Keratinocyte (primary cell): Measurements from ENCODE around the gene LLGL1. TPM values are rescaled to one million over a fixed set of nuclear protein-coding genes. Genes with fewer than 3 reads are reported as not detected.
A peak's percentile ranks its signal among the peaks of the same experiment; 100 is the strongest.

Experiments
- DNase-seq: peaks from one replicate; pipeline ENCODE4 v3.0.0-alpha.2; 2011; ENCODE audit warnings: low read depth, missing footprints, low spot score
- FAIRE-seq: peaks from 2 replicates; lab custom pipeline; 2011; peaks lifted over from hg19 to GRCh38; lab: Jason Lieb, UNC
- H2AFZ ChIP-seq: 2 replicates; pipeline ENCODE4 v1.6.0; 2012; ENCODE audit warnings: low read length, control low read depth, inconsistent platforms; ENCODE audit not compliant: control insufficient read depth
- H3K27ac ChIP-seq: 2 replicates; pipeline ENCODE4 v1.5.1; 2011; ENCODE audit warnings: low read length; ENCODE audit not compliant: control insufficient read depth, insufficient read depth
- H3K27me3 ChIP-seq: 3 replicates; pipeline ENCODE4 v1.6.0; 2011; ENCODE audit warnings: low read length; ENCODE audit not compliant: control insufficient read depth, insufficient read depth; ENCODE audit errors: extremely low read depth
- H3K36me3 ChIP-seq, 2 experiments: 2 replicates in 1 of 2; 3 replicates in 1 of 2; pipeline ENCODE4 v1.5.1; 2011; ENCODE audit warnings: low read length in 2 of 2, mild to moderate bottlenecking in 1 of 2; ENCODE audit not compliant: control insufficient read depth in 2 of 2, insufficient read depth in 2 of 2; ENCODE audit errors: extremely low read depth in 1 of 2
- H3K4me1 ChIP-seq: 3 replicates; pipeline ENCODE4 v1.5.1; 2011; ENCODE audit warnings: low read length; ENCODE audit not compliant: control insufficient read depth, insufficient read depth; ENCODE audit errors: extremely low read depth
- H3K4me2 ChIP-seq: 3 replicates; pipeline ENCODE4 v1.6.0; 2011; ENCODE audit warnings: low read depth, low read length; ENCODE audit not compliant: control insufficient read depth, insufficient read depth; ENCODE audit errors: extremely low read depth
- H3K4me3 ChIP-seq, 3 experiments: fragments of 200-600 bp in 1 of 3; sonication (generic) in 1 of 3; 2 replicates in 2 of 3; 3 replicates in 1 of 3; pipeline ENCODE4 v1.5.1; 2011 to 2016; ENCODE audit warnings: low read length in 3 of 3, mild to moderate bottlenecking in 3 of 3, control low read depth in 2 of 3, inconsistent platforms in 1 of 3, low read depth in 1 of 3, mixed read lengths in 1 of 3, mixed run types in 1 of 3, moderate library complexity in 1 of 3; ENCODE audit not compliant: control insufficient read depth in 2 of 3, insufficient read depth in 2 of 3; ENCODE audit errors: extremely low read depth in 1 of 3
- H3K79me2 ChIP-seq: 2 replicates; pipeline ENCODE4 v1.6.0; 2012; ENCODE audit warnings: low read length; ENCODE audit not compliant: control insufficient read depth, insufficient read depth
- H3K9ac ChIP-seq: 3 replicates; pipeline ENCODE4 v1.6.0; 2011; ENCODE audit warnings: low read length; ENCODE audit not compliant: control insufficient read depth, insufficient read depth; ENCODE audit errors: extremely low read depth
- H3K9me1 ChIP-seq: 3 replicates; pipeline ENCODE4 v1.6.0; 2011; ENCODE audit warnings: low read length; ENCODE audit not compliant: control insufficient read depth, insufficient read depth; ENCODE audit errors: extremely low read depth
- H3K9me3 ChIP-seq: 2 replicates; pipeline ENCODE4 v1.5.1; 2012; ENCODE audit warnings: low read depth, low read length; ENCODE audit not compliant: control insufficient read depth
- H4K20me1 ChIP-seq: 3 replicates; pipeline ENCODE4 v1.6.0; 2011; ENCODE audit warnings: low read length; ENCODE audit not compliant: control insufficient read depth, insufficient read depth; ENCODE audit errors: extremely low read depth
- EZH2 ChIP-seq: IDR thresholded peaks from one replicate; pipeline ENCODE4 v1.6.1; 2012; ENCODE audit warnings: inconsistent platforms, mild to moderate bottlenecking, low read length, moderate library complexity
- dilution Hi-C: fragments of 300-500 bp; cut with MboI; formaldehyde crosslinking; loops from one replicate; pipeline ENCODE4 v1.7.0; 2020; ENCODE audit warnings: low sequenced_read_pairs; ENCODE audit not compliant: extremely low pct_ligation_motif_present
- polyA plus RNA-seq, 5 experiments: library from polyadenylated mRNA; depleted of rRNA in 3 of 5; stranded (reverse) in 3 of 5; stranded (forward) in 1 of 5; unstranded in 1 of 5; fragments of >200 nt; gene quantifications; 1 replicate in 1 of 5; 2 replicates in 3 of 5; 3 replicates in 1 of 5; pipeline versions ENCODE4 v1.2.1 to v1.2.3, GENCODE V29; 2011 to 2012; ENCODE audit warnings: missing spikeins in 2 of 5, low read depth in 1 of 5, low replicate concordance in 1 of 5
- TF ChIP-seq, protein P1 (sequence below), 3 experiments: IDR thresholded peaks in 1 of 3; conservative IDR thresholded peaks in 1 of 3; optimal IDR thresholded peaks in 1 of 3; 2 replicates in 2 of 3; 3 replicates in 1 of 3; pipeline versions ENCODE3 to v1.5.1; 2011; ENCODE audit warnings: low read length in 3 of 3, mild to moderate bottlenecking in 3 of 3, moderate library complexity in 2 of 3, control low read depth in 1 of 3, inconsistent platforms in 1 of 3; ENCODE audit not compliant: insufficient read depth in 2 of 3; ENCODE audit errors: extremely low read depth in 1 of 3

Gene LLGL1
- polyA plus RNA-seq, 1 donor (not counting 4 experiments of a cell fraction or from before 2014, with no cell fraction given): 13.8 TPM

DNA sequence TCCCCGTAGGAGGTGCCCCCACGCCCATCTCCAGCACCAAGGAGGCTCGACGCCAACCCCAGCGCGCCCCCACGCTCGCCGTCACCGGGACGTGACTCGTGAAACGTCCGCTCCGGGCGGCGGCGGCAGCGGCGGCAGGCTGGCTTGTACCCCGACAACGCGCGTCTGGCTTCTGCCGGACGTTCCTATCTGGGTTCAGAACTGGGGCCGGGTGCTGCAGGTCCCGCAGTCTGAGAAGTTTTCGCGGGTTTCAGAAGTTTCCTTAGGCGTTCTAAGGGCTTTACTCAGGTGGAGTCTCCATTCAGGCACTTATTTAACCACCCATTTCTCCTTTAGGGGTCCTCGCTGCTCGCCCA is 42.5 kb upstream of the LLGL1 start:
- TF ChIP-seq, protein P1, sequence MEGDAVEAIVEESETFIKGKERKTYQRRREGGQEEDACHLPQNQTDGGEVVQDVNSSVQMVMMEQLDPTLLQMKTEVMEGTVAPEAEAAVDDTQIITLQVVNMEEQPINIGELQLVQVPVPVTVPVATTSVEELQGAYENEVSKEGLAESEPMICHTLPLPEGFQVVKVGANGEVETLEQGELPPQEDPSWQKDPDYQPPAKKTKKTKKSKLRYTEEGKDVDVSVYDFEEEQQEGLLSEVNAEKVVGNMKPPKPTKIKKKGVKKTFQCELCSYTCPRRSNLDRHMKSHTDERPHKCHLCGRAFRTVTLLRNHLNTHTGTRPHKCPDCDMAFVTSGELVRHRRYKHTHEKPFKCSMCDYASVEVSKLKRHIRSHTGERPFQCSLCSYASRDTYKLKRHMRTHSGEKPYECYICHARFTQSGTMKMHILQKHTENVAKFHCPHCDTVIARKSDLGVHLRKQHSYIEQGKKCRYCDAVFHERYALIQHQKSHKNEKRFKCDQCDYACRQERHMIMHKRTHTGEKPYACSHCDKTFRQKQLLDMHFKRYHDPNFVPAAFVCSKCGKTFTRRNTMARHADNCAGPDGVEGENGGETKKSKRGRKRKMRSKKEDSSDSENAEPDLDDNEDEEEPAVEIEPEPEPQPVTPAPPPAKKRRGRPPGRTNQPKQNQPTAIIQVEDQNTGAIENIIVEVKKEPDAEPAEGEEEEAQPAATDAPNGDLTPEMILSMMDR (optimal IDR thresholded peaks at IDR 0.05 in 1 of 3, IDR thresholded peaks at IDR 0.05 in 1 of 3, conservative IDR thresholded peaks at IDR 0.05 in 1 of 3; ENCODE audit: extremely low read depth in 1 of 3, insufficient read depth in 2 of 3, low read length in 3 of 3): no peak
- TF ChIP-seq EZH2: no peak
- H3K27ac ChIP-seq: peak overlapping the region; percentile 92
- H3K36me3 ChIP-seq: peaks cover 0 to 3% of the 10 kb centered on the region in 2 experiments
- H3K27me3 ChIP-seq: no peaks in the 10 kb centered on the region
- peak overlapping the region; percentile 97 for H3K4me2 ChIP-seq
- peak overlapping the region; percentile 90 for H3K9ac ChIP-seq
- peaks cover 39% of the 10 kb centered on the region for H3K4me1 ChIP-seq
- peaks cover 42% of the 10 kb centered on the region for H3K79me2 ChIP-seq
- peak overlapping the region; percentile 81 for H2AFZ ChIP-seq
- no peaks in the 10 kb centered on the region for H3K9me3 ChIP-seq
- FAIRE-seq (no peak), DNase-seq (no peak)
- peak overlapping the region; percentile 78 to 91 (median 90) for H3K4me3 ChIP-seq
- dilution Hi-C loops: no loop called here
- peaks cover 23% of the 10 kb centered on the region for H4K20me1 ChIP-seq
- H3K9me1 ChIP-seq: peaks cover 4% of the 10 kb centered on the region

DNA sequence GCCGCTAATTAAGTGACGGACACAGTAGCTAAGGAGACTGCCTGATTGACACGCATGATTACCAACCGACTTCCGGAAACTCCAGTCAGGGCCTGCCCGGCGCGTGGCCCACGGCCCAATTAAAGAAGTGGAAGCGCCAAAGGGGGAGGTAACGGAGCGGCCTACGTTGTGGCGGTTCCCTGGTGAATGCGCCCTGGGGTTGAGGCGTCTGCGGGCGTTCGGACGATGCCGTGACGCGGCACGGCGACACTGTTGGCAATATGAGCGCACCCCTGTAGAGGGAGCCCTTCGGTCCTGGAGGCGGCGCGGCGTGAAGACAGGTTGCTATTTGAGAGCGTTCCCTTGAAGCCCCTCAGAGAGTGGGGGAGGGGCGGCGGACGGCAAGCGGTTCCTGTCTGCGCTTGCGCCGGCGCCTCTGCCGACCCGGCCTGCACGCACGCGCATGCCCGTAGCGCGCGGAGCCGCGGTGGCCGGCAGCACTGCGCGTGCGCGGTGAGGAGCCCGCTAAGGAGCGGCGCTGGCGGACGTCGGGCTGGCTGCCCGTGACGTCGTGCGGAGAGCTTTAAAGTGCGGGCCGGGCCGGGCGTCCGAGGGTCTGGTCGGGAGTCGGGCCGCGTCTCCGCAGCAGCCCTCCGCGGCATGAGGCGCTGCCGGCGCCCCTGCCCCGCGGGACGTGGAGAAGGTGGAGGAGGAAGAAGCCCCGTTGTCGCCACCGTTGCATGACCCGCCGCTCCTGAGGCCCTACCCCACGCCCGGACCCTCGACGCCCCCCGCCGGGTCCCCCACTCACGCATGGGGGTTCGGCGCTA is 41.9 kb upstream of the LLGL1 start, which contains the start of gene ALKBH5:
Gene ALKBH5 (plus strand): TSS at position 495 of the 809 bp plus-strand sequence. CDS start 416 bp downstream, outside the sequence.
- H2AFZ ChIP-seq: peak within 1 kb of the TSS; percentile 97
- peaks cover 45% of the 10 kb centered on the region for H3K4me1 ChIP-seq
- peaks cover 0 to 3% of the 10 kb centered on the region in 2 experiments for H3K36me3 ChIP-seq
- peaks cover 48% of the 10 kb centered on the region for H3K79me2 ChIP-seq
- H3K27me3 ChIP-seq: no peaks in the 10 kb centered on the region
- peak within 1 kb of the TSS; percentile 92 for H3K27ac ChIP-seq
- FAIRE-seq (peak; percentile 73), DNase-seq (peak; percentile 89)
- H3K9me1 ChIP-seq: peaks cover 4% of the 10 kb centered on the region
- dilution Hi-C loops: no loop called here
- TF ChIP-seq, protein P1 (optimal IDR thresholded peaks at IDR 0.05 in 1 of 3, IDR thresholded peaks at IDR 0.05 in 1 of 3, conservative IDR thresholded peaks at IDR 0.05 in 1 of 3; ENCODE audit: extremely low read depth in 1 of 3, insufficient read depth in 2 of 3, low read length in 3 of 3): peak; percentile 25 to 27 (median 27)
- no peak for TF ChIP-seq EZH2
- H3K9ac ChIP-seq: peak within 1 kb of the TSS; percentile 90
- no peaks in the 10 kb centered on the region for H3K9me3 ChIP-seq
- H3K4me3 ChIP-seq: peak within 1 kb of the TSS; percentile 78 to 91 (median 90)
- peaks cover 23% of the 10 kb centered on the region for H4K20me1 ChIP-seq
- H3K4me2 ChIP-seq: peak within 1 kb of the TSS; percentile 97
